GM12875 (cell line): ENCODE measurements around the gene UNC13C.

ENCODE experiments used
- H3K4me3 ChIP-seq: one replicate; pipeline ENCODE4 v1.5.1; 2011; ENCODE audit warnings: low read depth, low read length, control low read depth
- CTCF ChIP-seq: IDR thresholded peaks from 2 replicates; pipeline ENCODE4 v1.5.1; 2011; ENCODE audit warnings: low read depth, mild to moderate bottlenecking, control low read depth, inconsistent platforms, low read length, moderate library complexity, borderline replicate concordance; ENCODE audit not compliant: insufficient read depth

Gene UNC13C

GRCh38 chr15:54131410-54131809 lies 153.2 kb downstream of the UNC13C start:
- H3K4me3 ChIP-seq, result no peak overlapping the region
- TF ChIP-seq CTCF, result no peak

- no peak overlapping the region for H3K4me3 ChIP-seq
- TF ChIP-seq CTCF, result no peak
Measured at GRCh38 chr15:54149115-54149531, 170.9 kb downstream of the UNC13C start.

GRCh38 chr15:54150255-54150654 lies 172.0 kb downstream of the UNC13C start:
- no peak overlapping the region for H3K4me3 ChIP-seq
- no peak for TF ChIP-seq CTCF

- no peak for TF ChIP-seq CTCF
- H3K4me3 ChIP-seq, result no peak overlapping the region
Measured at GRCh38 chr15:54159012-54159411, 180.8 kb downstream of the UNC13C start.

- no peak overlapping the region for H3K4me3 ChIP-seq
- TF ChIP-seq CTCF, result no peak
Measured at GRCh38 chr15:54187325-54187724, 209.1 kb downstream of the UNC13C start.

GRCh38 chr15:54197995-54198394 lies 219.8 kb downstream of the UNC13C start:
- no peak overlapping the region for H3K4me3 ChIP-seq
- no peak for TF ChIP-seq CTCF

GRCh38 chr15:54206586-54207321 lies 228.5 kb downstream of the UNC13C start:
- H3K4me3 ChIP-seq, result no peak overlapping the region
- TF ChIP-seq CTCF, result no peak
